Activated CD4-positive, alpha-beta memory T cell treated with anti-CD3 and anti-CD28 coated beads, Interleukin-2, amount 10 ng/mL, durations not matched to agents 7 days and 5 days (primary cell): ENCODE measurements around the gene ADGRL3. TPM values are rescaled to one million over a fixed set of nuclear protein-coding genes. Genes with fewer than 3 reads are reported as not detected.

Experiments
- CTCF ChIA-PET: fragments of 350-600 bp; sonication (Branson Sonifier 250); formaldehyde crosslinking; loops from one replicate; lab custom pipeline; 2021; ENCODE audit warnings: antibody characterized with exemption, inconsistent platforms; lab: Charles Lee
- POLR2A ChIA-PET: fragments of 350-600 bp; sonication (Branson Sonifier 250); formaldehyde crosslinking; loops from one replicate; lab custom pipeline; 2021; ENCODE audit warnings: antibody characterized with exemption; lab: Charles Lee
- DNase-seq: peaks from one replicate; pipeline ENCODE4 v3.0.0-alpha.2; 2020
- H3K27ac Mint-ChIP-seq: one replicate; pipeline ENCODE4 v1.8.0; 2021; ENCODE audit warnings: mild to moderate bottlenecking, mixed read lengths
- H3K27me3 Mint-ChIP-seq: one replicate; pipeline ENCODE4 v1.8.0; 2021; ENCODE audit warnings: mixed read lengths
- H3K36me3 Mint-ChIP-seq: one replicate; pipeline ENCODE4 v1.8.0; 2021; ENCODE audit warnings: low read depth, mixed read lengths
- H3K4me1 Mint-ChIP-seq: one replicate; pipeline ENCODE4 v1.8.0; 2021; ENCODE audit warnings: mixed read lengths
- H3K4me3 Mint-ChIP-seq: one replicate; pipeline ENCODE4 v1.8.0; 2021; ENCODE audit warnings: mild to moderate bottlenecking, mixed read lengths
- H3K9me3 Mint-ChIP-seq: one replicate; pipeline ENCODE4 v1.8.0; 2021; ENCODE audit warnings: mixed read lengths
- total RNA-seq, 2 experiments: library from RNA; stranded (reverse); gene quantifications; one replicate each; pipeline ENCODE4 v1.2.3, GENCODE V29; 2021

ADGRL3 gene
- total RNA-seq, 2 experiments from 2014 or later: not detected

DNA sequence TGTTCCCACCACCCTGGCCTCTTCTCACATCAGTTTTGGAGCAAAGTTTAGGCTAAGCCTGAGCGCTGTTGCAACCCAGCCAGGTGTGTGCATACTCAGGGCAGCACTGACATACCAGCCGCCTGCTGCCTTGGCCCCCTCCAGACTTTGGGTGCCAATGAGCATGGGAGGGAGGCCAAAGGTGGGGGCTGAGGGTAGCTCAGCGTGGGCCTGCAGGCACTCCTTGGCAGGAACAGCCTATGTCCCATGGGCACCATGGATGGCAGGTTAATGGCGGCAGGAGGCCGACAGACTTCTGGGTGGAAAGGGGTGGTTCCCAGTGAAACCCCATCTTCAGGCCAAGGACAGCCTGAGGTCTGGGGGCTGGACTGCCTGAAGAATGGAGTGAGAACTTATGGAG lies 462.2 kb downstream of the ADGRL3 start:
- CTCF ChIA-PET: no interaction called here
- Mint-ChIP-seq H3K9me3 (peaks cover 3% of the 10 kb centered on the region), H3K36me3 (no peaks in the 10 kb centered on the region), H3K4me1 (no peaks in the 10 kb centered on the region), H3K27me3 (no peaks in the 10 kb centered on the region), H3K4me3 (no peak overlapping the region), H3K27ac (no peak overlapping the region)
- POLR2A ChIA-PET: no interaction called here
- no peak for DNase-seq

DNA sequence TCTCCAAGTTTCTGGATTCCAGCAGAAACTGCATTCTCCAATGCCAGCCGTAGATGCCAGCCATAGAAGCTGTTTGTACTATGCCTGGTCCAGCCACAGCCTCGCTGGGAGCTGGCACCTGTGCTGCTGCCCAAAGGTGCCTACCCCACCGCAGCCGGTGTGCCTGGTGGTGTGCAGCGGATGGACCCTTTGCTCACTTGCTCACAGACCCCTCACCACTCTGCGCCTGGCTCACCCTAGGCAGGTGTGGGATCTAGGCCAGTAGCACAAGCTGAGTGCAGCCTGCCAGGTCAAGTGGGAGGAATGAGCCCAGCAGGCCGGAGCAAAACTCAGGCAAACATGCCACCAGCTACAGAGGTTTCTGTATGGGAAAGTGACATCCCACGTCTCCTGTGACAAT lies 463.2 kb downstream of the ADGRL3 start:
- H3K4me1 Mint-ChIP-seq: no peaks in the 10 kb centered on the region
- CTCF ChIA-PET: no interaction called here
- H3K4me3 Mint-ChIP-seq: no peak overlapping the region
- no peaks in the 10 kb centered on the region for H3K27me3 Mint-ChIP-seq
- no peak overlapping the region for H3K27ac Mint-ChIP-seq
- peaks cover 3% of the 10 kb centered on the region for H3K9me3 Mint-ChIP-seq
- no peak for DNase-seq
- no peaks in the 10 kb centered on the region for H3K36me3 Mint-ChIP-seq
- POLR2A ChIA-PET: no interaction called here

- no peaks in the 10 kb centered on the region for H3K4me1 Mint-ChIP-seq
- H3K9me3 Mint-ChIP-seq: peaks cover 3% of the 10 kb centered on the region
- no peaks in the 10 kb centered on the region for H3K36me3 Mint-ChIP-seq
- no peak overlapping the region for H3K27ac Mint-ChIP-seq
- ChIA-PET CTCF (no interaction called here), POLR2A (no interaction called here)
- DNase-seq: no peak
- no peaks in the 10 kb centered on the region for H3K27me3 Mint-ChIP-seq
- no peak overlapping the region for H3K4me3 Mint-ChIP-seq
Observed at GRCh38 chr4:61665649-61666048, 465.5 kb downstream of the ADGRL3 start.

GRCh38 chr4:61666244-61666643 lies 466.1 kb downstream of the ADGRL3 start:
- Mint-ChIP-seq H3K9me3 (peaks cover 3% of the 10 kb centered on the region), H3K4me3 (no peak overlapping the region), H3K27ac (no peak overlapping the region), H3K4me1 (no peaks in the 10 kb centered on the region), H3K27me3 (no peaks in the 10 kb centered on the region), H3K36me3 (no peaks in the 10 kb centered on the region)
- ChIA-PET POLR2A (no interaction called here), CTCF (no interaction called here)
- no peak for DNase-seq

DNA sequence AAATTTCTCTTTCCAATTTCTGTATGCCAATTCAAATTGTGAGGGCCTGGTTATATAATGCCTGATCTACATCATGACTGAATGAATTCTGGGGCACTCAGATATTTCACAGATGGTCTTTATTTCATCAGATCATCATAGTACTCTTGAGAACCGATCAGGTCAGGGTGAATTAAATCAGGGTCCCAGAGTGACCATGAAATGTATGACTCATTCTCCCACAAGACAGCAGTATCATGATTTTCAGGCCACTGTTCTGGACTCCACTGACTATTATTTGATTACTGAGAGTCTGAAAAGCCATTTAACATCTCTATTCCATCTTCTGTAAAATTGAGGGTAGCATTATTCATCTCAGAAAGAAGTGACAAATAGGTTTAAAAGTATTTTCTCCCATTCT lies 471.5 kb downstream of the ADGRL3 start:
- Mint-ChIP-seq H3K4me1 (no peaks in the 10 kb centered on the region), H3K27me3 (no peaks in the 10 kb centered on the region), H3K4me3 (no peak overlapping the region), H3K9me3 (peaks cover 2% of the 10 kb centered on the region), H3K27ac (no peak overlapping the region), H3K36me3 (no peaks in the 10 kb centered on the region)
- no peak for DNase-seq
- POLR2A ChIA-PET: no interaction called here
- CTCF ChIA-PET: no interaction called here

- Mint-ChIP-seq H3K27me3 (no peaks in the 10 kb centered on the region), H3K9me3 (peaks cover 2% of the 10 kb centered on the region), H3K4me1 (no peaks in the 10 kb centered on the region), H3K27ac (no peak overlapping the region), H3K36me3 (no peaks in the 10 kb centered on the region), H3K4me3 (no peak overlapping the region)
- POLR2A ChIA-PET: no interaction called here
- CTCF ChIA-PET: no interaction called here
- no peak for DNase-seq
Observed at GRCh38 chr4:61675464-61675863, 475.3 kb downstream of the ADGRL3 start.

GRCh38 chr4:61678297-61678696 lies 478.2 kb downstream of the ADGRL3 start:
- no peaks in the 10 kb centered on the region for H3K27me3 Mint-ChIP-seq
- H3K4me1 Mint-ChIP-seq: no peaks in the 10 kb centered on the region
- no peak overlapping the region for H3K27ac Mint-ChIP-seq
- H3K9me3 Mint-ChIP-seq: peaks cover 2% of the 10 kb centered on the region
- no peak overlapping the region for H3K4me3 Mint-ChIP-seq
- ChIA-PET POLR2A (no interaction called here), CTCF (no interaction called here)
- no peak for DNase-seq
- H3K36me3 Mint-ChIP-seq: no peaks in the 10 kb centered on the region

- H3K9me3 Mint-ChIP-seq: no peaks in the 10 kb centered on the region
- no peak overlapping the region for H3K4me3 Mint-ChIP-seq
- H3K36me3 Mint-ChIP-seq: no peaks in the 10 kb centered on the region
- DNase-seq: no peak
- POLR2A ChIA-PET: no interaction called here
- no peaks in the 10 kb centered on the region for H3K27me3 Mint-ChIP-seq
- CTCF ChIA-PET: no interaction called here
- no peaks in the 10 kb centered on the region for H3K4me1 Mint-ChIP-seq
- H3K27ac Mint-ChIP-seq: no peak overlapping the region
Observed at GRCh38 chr4:61693520-61693919, 493.4 kb downstream of the ADGRL3 start.

GRCh38 chr4:61714387-61714911 lies 514.3 kb downstream of the ADGRL3 start:
- POLR2A ChIA-PET: no interaction called here
- H3K4me1 Mint-ChIP-seq: no peaks in the 10 kb centered on the region
- H3K9me3 Mint-ChIP-seq: peaks cover 3% of the 10 kb centered on the region
- no peak overlapping the region for H3K27ac Mint-ChIP-seq
- no peaks in the 10 kb centered on the region for H3K27me3 Mint-ChIP-seq
- no peaks in the 10 kb centered on the region for H3K36me3 Mint-ChIP-seq
- no peak for DNase-seq
- CTCF ChIA-PET: no interaction called here
- H3K4me3 Mint-ChIP-seq: no peak overlapping the region

- Mint-ChIP-seq H3K9me3 (peaks cover 4% of the 10 kb centered on the region), H3K4me3 (no peak overlapping the region), H3K27me3 (no peaks in the 10 kb centered on the region), H3K4me1 (no peaks in the 10 kb centered on the region), H3K36me3 (no peaks in the 10 kb centered on the region), H3K27ac (no peak overlapping the region)
- no peak for DNase-seq
- CTCF ChIA-PET: no interaction called here
- POLR2A ChIA-PET: no interaction called here
Observed at GRCh38 chr4:61716426-61716825, 516.3 kb downstream of the ADGRL3 start.

DNA sequence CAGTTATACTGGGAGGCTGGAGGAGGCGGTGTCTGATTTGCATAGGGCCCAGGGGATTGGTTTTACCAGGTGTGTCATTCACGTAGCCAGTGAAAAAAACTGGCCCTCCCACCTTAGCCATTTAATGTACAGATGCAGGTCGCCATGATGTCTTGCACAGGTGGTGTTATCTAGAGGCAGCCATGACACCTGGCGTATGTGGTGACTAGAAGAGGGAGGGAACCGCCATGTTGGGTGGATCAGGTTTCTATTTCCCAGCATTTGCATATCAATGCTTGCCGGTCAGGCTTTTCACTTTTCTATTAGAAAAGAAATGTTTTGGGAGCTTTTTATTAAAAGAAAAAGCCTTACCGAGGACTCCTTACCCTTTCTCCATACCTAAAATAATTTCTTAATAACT lies 523.4 kb downstream of the ADGRL3 start:
- Mint-ChIP-seq H3K27me3 (no peaks in the 10 kb centered on the region), H3K36me3 (no peaks in the 10 kb centered on the region), H3K4me1 (no peaks in the 10 kb centered on the region), H3K9me3 (peaks cover 2% of the 10 kb centered on the region), H3K27ac (no peak overlapping the region), H3K4me3 (no peak overlapping the region)
- POLR2A ChIA-PET: no interaction called here
- CTCF ChIA-PET: no interaction called here
- DNase-seq: no peak

DNA sequence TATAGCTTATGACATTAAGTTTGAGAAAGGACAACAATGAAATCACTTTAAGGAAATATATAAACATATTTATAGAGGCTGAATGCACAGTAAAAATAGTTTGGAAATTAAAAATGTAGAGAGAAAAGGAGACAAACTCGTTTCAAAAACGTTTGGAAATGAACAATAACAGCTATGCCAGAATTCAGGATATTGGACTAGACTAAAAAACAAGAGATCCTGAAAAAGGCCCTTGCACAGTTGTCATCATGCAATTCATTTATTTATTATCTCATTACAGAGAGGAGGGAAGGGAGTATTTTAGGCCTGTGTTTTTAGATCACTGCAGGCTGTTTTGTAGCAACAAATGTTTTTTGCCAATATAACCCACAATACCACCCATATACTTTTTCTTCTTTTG lies 527.2 kb downstream of the ADGRL3 start:
- ChIA-PET POLR2A (no interaction called here), CTCF (no interaction called here)

GRCh38 chr4:61734409-61734808 lies 534.3 kb downstream of the ADGRL3 start:
- no peak overlapping the region for H3K4me3 Mint-ChIP-seq
- no peak for DNase-seq
- no peaks in the 10 kb centered on the region for H3K4me1 Mint-ChIP-seq
- H3K27ac Mint-ChIP-seq: no peak overlapping the region
- ChIA-PET POLR2A (no interaction called here), CTCF (no interaction called here)
- H3K9me3 Mint-ChIP-seq: no peaks in the 10 kb centered on the region
- H3K27me3 Mint-ChIP-seq: no peaks in the 10 kb centered on the region
- no peaks in the 10 kb centered on the region for H3K36me3 Mint-ChIP-seq

More for the DNA sequence above, 527.2 kb downstream of the ADGRL3 start:
- Mint-ChIP-seq H3K27ac (no peak overlapping the region), H3K27me3 (no peaks in the 10 kb centered on the region), H3K9me3 (no peaks in the 10 kb centered on the region), H3K36me3 (no peaks in the 10 kb centered on the region), H3K4me1 (no peaks in the 10 kb centered on the region), H3K4me3 (no peak overlapping the region)
- no peak for DNase-seq

GRCh38 chr4:61739887-61740286 lies 539.8 kb downstream of the ADGRL3 start:
- H3K27ac Mint-ChIP-seq: no peak overlapping the region
- DNase-seq: no peak

More at GRCh38 chr4:61739887-61740286, 539.8 kb downstream of the ADGRL3 start:
- Mint-ChIP-seq H3K4me1 (no peaks in the 10 kb centered on the region), H3K36me3 (no peaks in the 10 kb centered on the region), H3K27me3 (no peaks in the 10 kb centered on the region), H3K4me3 (no peak overlapping the region), H3K9me3 (peaks cover 4% of the 10 kb centered on the region)
- ChIA-PET POLR2A (no interaction called here), CTCF (no interaction called here)
